Endothelial cell of umbilical vein (primary cell): ENCODE data around the gene GLYATL2. TPM values are rescaled to one million over a fixed set of nuclear protein-coding genes. Genes with fewer than 3 reads are reported as not detected.

Experiments
- BruUV-seq: library from RNA; stranded (reverse); fragments of 400-500 nt; replicated peaks from 2 replicates; lab custom pipeline; 2021; lab: Mats Ljungman, UMichigan
- CTCF ChIA-PET: fragments of 300-600, 350-600 bp; sonication (Branson Sonifier 250); formaldehyde crosslinking; loops from one replicate; lab custom pipeline; 2021; ENCODE audit warnings: antibody characterized with exemption, inconsistent platforms; lab: Charles Lee
- POLR2A ChIA-PET: fragments of 300-600, 350-600 bp; sonication (Branson Sonifier 250); formaldehyde crosslinking; loops from one replicate; lab custom pipeline; 2021; ENCODE audit warnings: antibody characterized with exemption, inconsistent platforms; lab: Charles Lee
- DNase-seq: peaks from one replicate; pipeline ENCODE4 v3.0.0-alpha.2; 2011; ENCODE audit warnings: low read depth, low spot score
- FAIRE-seq: peaks from 2 replicates; lab custom pipeline; 2011; peaks lifted over from hg19 to GRCh38; lab: Jason Lieb, UNC
- H2AFZ ChIP-seq: 2 replicates; pipeline ENCODE4 v1.6.0; 2012; ENCODE audit warnings: low read depth, low read length, control low read depth, inconsistent platforms
- H3K27ac ChIP-seq: 2 replicates; pipeline ENCODE4 v1.5.1; 2011; ENCODE audit warnings: low read depth, mild to moderate bottlenecking, control low read depth, low read length, moderate library complexity; ENCODE audit not compliant: insufficient read depth
- H3K27me3 ChIP-seq, 2 experiments: 2 replicates each; pipeline versions ENCODE4 v1.6.0 to v1.6.1; 2011; ENCODE audit warnings: low read length in 2 of 2, mixed read lengths in 1 of 2; ENCODE audit not compliant: control insufficient read depth in 2 of 2, insufficient read depth in 2 of 2
- H3K36me3 ChIP-seq, 2 experiments: 2 replicates in 1 of 2; 3 replicates in 1 of 2; pipeline ENCODE4 v1.5.1; 2011; ENCODE audit warnings: low read length in 2 of 2, mild to moderate bottlenecking in 1 of 2, moderate library complexity in 1 of 2; ENCODE audit not compliant: control insufficient read depth in 2 of 2, insufficient read depth in 2 of 2; ENCODE audit errors: extremely low read depth in 1 of 2
- H3K4me1 ChIP-seq: 3 replicates; pipeline ENCODE4 v1.5.1; 2011; ENCODE audit warnings: mild to moderate bottlenecking, low read length; ENCODE audit not compliant: control insufficient read depth, insufficient read depth; ENCODE audit errors: extremely low read depth
- H3K4me2 ChIP-seq: 2 replicates; pipeline ENCODE4 v1.6.1; 2011; ENCODE audit warnings: low read length, control low read depth, mixed read lengths; ENCODE audit not compliant: insufficient read depth
- H3K4me3 ChIP-seq, 3 experiments: fragments of 200-600 bp in 1 of 3; sonication (generic), shearing (Covaris generic) in 1 of 3; replicated peaks in 1 of 3; 2 replicates each; pipeline ENCODE4 v1.5.1; 2011 to 2016; ENCODE audit warnings: control low read depth in 3 of 3, low read length in 3 of 3, mild to moderate bottlenecking in 2 of 3, inconsistent platforms in 1 of 3, low read depth in 1 of 3, moderate library complexity in 1 of 3; ENCODE audit not compliant: insufficient read depth in 1 of 3
- H3K79me2 ChIP-seq: 2 replicates; pipeline ENCODE4 v1.6.0; 2012; ENCODE audit warnings: low read length, inconsistent platforms; ENCODE audit not compliant: control insufficient read depth, insufficient read depth
- H3K9ac ChIP-seq: replicated peaks from 2 replicates; pipeline ENCODE3; 2011; ENCODE audit warnings: low read length, control low read depth; ENCODE audit not compliant: insufficient read depth; ENCODE audit errors: extremely low read depth
- H3K9me1 ChIP-seq: replicated peaks from 3 replicates; pipeline ENCODE4 v1.6.0; 2011; ENCODE audit warnings: mild to moderate bottlenecking, low read length; ENCODE audit not compliant: control insufficient read depth, insufficient read depth; ENCODE audit errors: extremely low read depth
- H3K9me3 ChIP-seq: replicated peaks from 2 replicates; pipeline ENCODE4 v1.5.1; 2012; ENCODE audit warnings: low read length, inconsistent platforms; ENCODE audit not compliant: control insufficient read depth, insufficient read depth
- H4K20me1 ChIP-seq: replicated peaks from 2 replicates; pipeline ENCODE3; 2011; ENCODE audit warnings: mild to moderate bottlenecking, low read length; ENCODE audit not compliant: control insufficient read depth, insufficient read depth; ENCODE audit errors: extremely low read depth
- EZH2 ChIP-seq: IDR thresholded peaks from 2 replicates; pipeline ENCODE4 v1.6.1; 2012; ENCODE audit warnings: borderline replicate concordance, low read depth, mild to moderate bottlenecking, moderate library complexity, low read length, inconsistent platforms; ENCODE audit not compliant: severe bottlenecking
- FOS ChIP-seq: IDR thresholded peaks from 2 replicates; pipeline ENCODE4 v1.6.1; 2011; ENCODE audit warnings: mild to moderate bottlenecking, low read length, moderate library complexity, borderline replicate concordance; ENCODE audit not compliant: insufficient read depth
- GATA2 ChIP-seq: IDR thresholded peaks from 2 replicates; pipeline ENCODE4 v1.7.0; 2011; ENCODE audit warnings: low read depth, mild to moderate bottlenecking, moderate library complexity, mixed read lengths, low read length; ENCODE audit not compliant: insufficient read length, insufficient read depth
- JUN ChIP-seq: IDR thresholded peaks from 2 replicates; pipeline ENCODE4 v1.6.1; 2011; ENCODE audit warnings: borderline replicate concordance, low read depth; ENCODE audit not compliant: insufficient read length, insufficient read depth
- MYC ChIP-seq: IDR thresholded peaks from one replicate; pipeline ENCODE4 v1.6.1; 2011; ENCODE audit warnings: mild to moderate bottlenecking, low read depth, low read length
- POLR2A ChIP-seq: IDR thresholded peaks from 2 replicates; pipeline ENCODE4 v1.6.1; 2012; ENCODE audit warnings: low read depth, mild to moderate bottlenecking, control low read depth, low read length
- POLR2AphosphoS5 ChIP-seq: IDR thresholded peaks from 2 replicates; pipeline ENCODE4 v1.6.1; 2012; ENCODE audit warnings: low read depth, mild to moderate bottlenecking, control low read depth, low read length, moderate library complexity; ENCODE audit not compliant: insufficient read depth
- dilution Hi-C: fragments of 300-500 bp; cut with MboI; formaldehyde crosslinking; loops from one replicate; pipeline ENCODE4 v1.15.0; 2019; ENCODE audit warnings: low sequenced_read_pairs; ENCODE audit not compliant: extremely low pct_ligation_motif_present
- intact Hi-C: fragments of 100-400 bp; cut with micrococcal nuclease; formaldehyde crosslinking; loops from one replicate; pipeline ENCODE4 v1.10.0; 2022
- polyA plus RNA-seq, 4 experiments: library from polyadenylated mRNA; depleted of rRNA in 3 of 4; stranded (reverse) in 3 of 4; unstranded in 1 of 4; fragments of >200 nt; gene quantifications; 2 replicates each; pipeline versions ENCODE4 v1.2.1 to v1.2.3, GENCODE V29; 2011 to 2012; ENCODE audit warnings: missing spikeins in 1 of 4
- total RNA-seq: library from RNA; stranded (reverse); gene quantifications from 2 replicates; pipeline ENCODE4 v1.2.3, GENCODE V29; 2021
- TF ChIP-seq, protein P1 (sequence below), 2 donors: IDR thresholded peaks; 1 replicate in 1 of 2; 2 replicates in 1 of 2; pipeline ENCODE4 v1.5.1; 2011; ENCODE audit warnings: low read length in 2 of 2, mild to moderate bottlenecking in 2 of 2, moderate library complexity in 2 of 2, control low read depth in 1 of 2, inconsistent platforms in 1 of 2, low read depth in 1 of 2; ENCODE audit not compliant: insufficient read depth in 1 of 2; ENCODE audit errors: extremely low read depth in 1 of 2
- TF ChIP-seq, protein P2 (sequence below): IDR thresholded peaks from 2 replicates; pipeline ENCODE4 v1.6.1; 2011; ENCODE audit not compliant: insufficient read depth, insufficient read length

GLYATL2 gene
- total and polyA plus RNA-seq, 2 donors (not counting 3 experiments of a cell fraction or from before 2014, with no cell fraction given) = not detected

DNA sequence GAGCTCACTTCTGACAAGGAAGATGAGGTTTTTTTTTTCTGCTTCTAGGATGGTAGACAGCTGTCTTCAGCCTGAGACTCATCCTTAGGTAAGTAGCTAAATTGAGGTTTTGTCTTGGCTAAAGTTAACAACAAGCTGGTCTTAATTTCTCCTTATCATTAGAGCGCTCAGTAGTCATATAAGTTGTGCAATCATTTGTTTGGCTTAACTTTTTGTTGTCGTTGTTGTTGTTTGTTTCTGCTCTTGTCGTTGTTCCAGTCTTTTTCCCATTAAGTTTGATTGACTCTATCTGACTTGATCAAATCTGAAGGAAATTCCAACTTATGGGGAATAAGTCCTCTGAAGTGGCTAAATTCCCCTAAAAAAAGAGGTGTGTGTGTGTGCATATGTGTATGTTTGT lies 33.0 kb downstream of the GLYATL2 start:
- no peaks in the 10 kb centered on the region for H3K4me1 ChIP-seq
- H3K79me2 ChIP-seq = no peaks in the 10 kb centered on the region
- H3K9me1 ChIP-seq = no peaks in the 10 kb centered on the region
- H3K27ac ChIP-seq = no peak overlapping the region
- H2AFZ ChIP-seq = no peak overlapping the region
- H3K4me2 ChIP-seq = no peak overlapping the region
- dilution Hi-C loops = no loop called here
- H3K4me3 ChIP-seq = no peak overlapping the region
- CTCF ChIA-PET = no interaction called here
- POLR2A ChIA-PET = no interaction called here
- H3K9ac ChIP-seq = no peak overlapping the region
- H3K27me3 ChIP-seq = no peaks in the 10 kb centered on the region
- TF ChIP-seq POLR2AphosphoS5 (no peak), FOS (no peak), JUN (no peak), MYC (no peak), POLR2A (no peak), GATA2 (no peak), EZH2 (no peak)
- TF ChIP-seq, protein P1, sequence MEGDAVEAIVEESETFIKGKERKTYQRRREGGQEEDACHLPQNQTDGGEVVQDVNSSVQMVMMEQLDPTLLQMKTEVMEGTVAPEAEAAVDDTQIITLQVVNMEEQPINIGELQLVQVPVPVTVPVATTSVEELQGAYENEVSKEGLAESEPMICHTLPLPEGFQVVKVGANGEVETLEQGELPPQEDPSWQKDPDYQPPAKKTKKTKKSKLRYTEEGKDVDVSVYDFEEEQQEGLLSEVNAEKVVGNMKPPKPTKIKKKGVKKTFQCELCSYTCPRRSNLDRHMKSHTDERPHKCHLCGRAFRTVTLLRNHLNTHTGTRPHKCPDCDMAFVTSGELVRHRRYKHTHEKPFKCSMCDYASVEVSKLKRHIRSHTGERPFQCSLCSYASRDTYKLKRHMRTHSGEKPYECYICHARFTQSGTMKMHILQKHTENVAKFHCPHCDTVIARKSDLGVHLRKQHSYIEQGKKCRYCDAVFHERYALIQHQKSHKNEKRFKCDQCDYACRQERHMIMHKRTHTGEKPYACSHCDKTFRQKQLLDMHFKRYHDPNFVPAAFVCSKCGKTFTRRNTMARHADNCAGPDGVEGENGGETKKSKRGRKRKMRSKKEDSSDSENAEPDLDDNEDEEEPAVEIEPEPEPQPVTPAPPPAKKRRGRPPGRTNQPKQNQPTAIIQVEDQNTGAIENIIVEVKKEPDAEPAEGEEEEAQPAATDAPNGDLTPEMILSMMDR (IDR thresholded peaks at IDR 0.05; ENCODE audit: extremely low read depth in 1 of 2, insufficient read depth in 1 of 2, low read depth in 1 of 2, low read length in 2 of 2) = no peak
- TF ChIP-seq, protein P2, sequence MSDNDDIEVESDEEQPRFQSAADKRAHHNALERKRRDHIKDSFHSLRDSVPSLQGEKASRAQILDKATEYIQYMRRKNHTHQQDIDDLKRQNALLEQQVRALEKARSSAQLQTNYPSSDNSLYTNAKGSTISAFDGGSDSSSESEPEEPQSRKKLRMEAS = no peak
- no peaks in the 10 kb centered on the region for H3K36me3 ChIP-seq
- no peaks in the 10 kb centered on the region for H4K20me1 ChIP-seq
- no peak for DNase-seq
- no peak for FAIRE-seq
- no peaks in the 10 kb centered on the region for H3K9me3 ChIP-seq
- BruUV-seq = no TSS peak
- intact Hi-C loops = no loop called here
